ENCODE data around the gene KLHDC7A. TPM values are rescaled to one million over a fixed set of nuclear protein-coding genes. Genes with fewer than 3 reads are reported as not detected.

Gene KLHDC7A
- total RNA-seq, 1 experiment from 2014 or later: 0.20 TPM

DNA sequence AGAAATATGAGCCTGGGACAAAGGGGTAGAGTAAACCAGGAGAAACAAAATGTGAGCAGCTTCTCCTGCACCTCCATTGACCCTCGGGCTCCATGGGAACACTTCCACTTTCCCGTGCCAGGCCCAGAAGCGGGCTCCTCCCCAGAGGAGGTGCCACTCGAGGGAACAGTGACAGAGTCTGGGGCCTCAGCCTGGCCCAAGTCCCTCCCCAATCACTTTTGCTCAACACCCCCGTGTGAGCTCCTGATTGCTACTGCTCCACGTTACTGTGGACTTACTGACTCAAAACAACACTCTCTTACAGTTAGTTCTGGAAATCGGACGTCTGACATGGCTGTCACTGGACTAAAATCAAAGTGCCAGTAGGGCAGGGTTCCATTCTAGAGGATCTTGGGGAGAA lies 17.7 kb upstream of the KLHDC7A start:
- BruUV-seq (replicated peaks): no TSS peak
- Histone ChIP-seq H3F3A (ENCODE audit: insufficient read depth, low read depth) (no peaks in the 10 kb centered on the region), H3K27me3 (ENCODE audit: insufficient read depth, low read depth) (no peaks in the 10 kb centered on the region; the same call in 1 of the 2 replicates), H3K9me3 (ENCODE audit: insufficient read depth, low read depth) (no peaks in the 10 kb centered on the region), H3K4me3 (no peak overlapping the region), H4K20me1 (ENCODE audit: insufficient read depth) (no peaks in the 10 kb centered on the region), H3K36me3 (ENCODE audit: low read depth) (no peaks in the 10 kb centered on the region), H2AFZ (no peak overlapping the region), H3K4me1 (replicated peaks; ENCODE audit: insufficient read depth) (peaks cover 21% of the 10 kb centered on the region), H3K4me2 (no peak overlapping the region), H3K79me2 (ENCODE audit: low read depth) (no peaks in the 10 kb centered on the region), H3K9me2 (ENCODE audit: insufficient read depth) (no peaks in the 10 kb centered on the region), H3K27ac (no peak overlapping the region)
- no peak for TF ChIP-seq CTCF (conservative IDR thresholded peaks at IDR 0.05)
- POLR2A ChIA-PET (ENCODE audit: unreplicated experiment): no interaction called here
- CTCF ChIA-PET: no interaction called here
- no peak for DNase-seq
- intact Hi-C loops (cut with micrococcal nuclease; ENCODE audit: unreplicated experiment): no loop called here

DNA sequence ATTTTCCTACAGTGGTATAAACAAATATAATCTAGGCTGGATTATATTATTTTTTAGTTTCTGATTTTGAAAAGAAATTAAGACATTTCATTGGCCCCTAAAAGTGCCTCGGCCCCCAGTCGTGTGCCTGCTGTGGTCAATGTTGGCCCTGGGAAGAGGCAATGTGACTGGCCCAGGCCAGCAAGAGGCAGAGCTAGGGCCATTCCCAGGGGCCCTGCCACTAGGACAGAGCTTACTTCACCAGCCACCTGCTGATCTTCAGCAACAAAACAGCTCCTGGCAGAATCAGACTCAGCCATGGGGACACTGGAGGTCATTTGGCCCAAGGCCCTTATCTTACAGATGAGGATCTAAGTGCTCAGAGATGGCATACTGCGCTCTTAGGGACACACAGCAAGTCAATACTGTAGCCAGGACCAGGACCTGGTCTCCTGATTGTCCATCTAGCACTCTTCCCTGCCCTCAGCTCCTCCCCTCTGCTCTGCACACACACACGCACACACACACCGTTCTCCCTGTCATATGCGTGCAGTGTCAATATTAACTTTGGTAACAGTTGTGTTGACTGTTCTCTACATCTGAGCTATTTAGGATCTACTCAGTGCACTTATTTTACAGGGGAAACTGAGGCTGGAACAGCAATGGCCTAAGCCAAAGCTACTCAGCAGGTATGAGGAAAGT lies 16.6 kb upstream of the KLHDC7A start:
- ChIA-PET CTCF (no interaction called here), POLR2A (ENCODE audit: unreplicated experiment) (no interaction called here)
- TF ChIP-seq EZH2 (IDR thresholded peaks at IDR 0.05; ENCODE audit: low read depth) (no peak), CTCF (conservative IDR thresholded peaks at IDR 0.05) (no peak)
- Histone ChIP-seq H3K4me2 (peak overlapping the region; percentile 36), H2AFZ (0 out of 2 replicates have a peak overlapping the region, but pooled peaks have one; percentile 16), H3K27me3 (ENCODE audit: insufficient read depth, low read depth) (no peaks in the 10 kb centered on the region), H3K9me3 (ENCODE audit: insufficient read depth, low read depth) (no peaks in the 10 kb centered on the region), H3K4me1 (replicated peaks; ENCODE audit: insufficient read depth) (peaks cover 21% of the 10 kb centered on the region), H3K36me3 (ENCODE audit: low read depth) (no peaks in the 10 kb centered on the region), H3F3A (ENCODE audit: insufficient read depth, low read depth) (no peaks in the 10 kb centered on the region), H4K20me1 (ENCODE audit: insufficient read depth) (no peaks in the 10 kb centered on the region), H3K27ac (peak overlapping the region; percentile 26; the same call in 1 of the 2 replicates), H3K4me3 (no peak overlapping the region), H3K79me2 (ENCODE audit: low read depth) (no peaks in the 10 kb centered on the region), H3K9me2 (ENCODE audit: insufficient read depth) (no peaks in the 10 kb centered on the region)
- no TSS peak for BruUV-seq (replicated peaks)
- intact Hi-C loops (cut with micrococcal nuclease; ENCODE audit: unreplicated experiment): no loop called here
- no peak for DNase-seq

- Histone ChIP-seq H2AFZ (0 out of 2 replicates have a peak overlapping the region, but pooled peaks have one; percentile 16), H3F3A (ENCODE audit: insufficient read depth, low read depth) (no peaks in the 10 kb centered on the region), H3K4me3 (no peak overlapping the region), H3K9me3 (ENCODE audit: insufficient read depth, low read depth) (no peaks in the 10 kb centered on the region), H4K20me1 (ENCODE audit: insufficient read depth) (no peaks in the 10 kb centered on the region), H3K79me2 (ENCODE audit: low read depth) (no peaks in the 10 kb centered on the region), H3K27ac (peak overlapping the region; percentile 26; the same call in 1 of the 2 replicates), H3K27me3 (ENCODE audit: insufficient read depth, low read depth) (no peaks in the 10 kb centered on the region), H3K9me2 (ENCODE audit: insufficient read depth) (no peaks in the 10 kb centered on the region), H3K4me2 (peak overlapping the region; percentile 36), H3K4me1 (replicated peaks; ENCODE audit: insufficient read depth) (peaks cover 21% of the 10 kb centered on the region), H3K36me3 (ENCODE audit: low read depth) (no peaks in the 10 kb centered on the region)
- CTCF ChIA-PET: no interaction called here
- no TSS peak for BruUV-seq (replicated peaks)
- DNase-seq: peak; percentile 12 to 81
- POLR2A ChIA-PET (ENCODE audit: unreplicated experiment): no interaction called here
- TF ChIP-seq EZH2 (IDR thresholded peaks at IDR 0.05; ENCODE audit: low read depth): no peak
- TF ChIP-seq CTCF (conservative IDR thresholded peaks at IDR 0.05): no peak
- intact Hi-C loops (cut with micrococcal nuclease; ENCODE audit: unreplicated experiment): no loop called here
Observed at GRCh38 chr1:18464665-18465050, 16.1 kb upstream of the KLHDC7A start.

All from PC-9 (cell line).